ENCODE results near the gene STK26. TPM values are rescaled to one million over a fixed set of nuclear protein-coding genes. Genes with fewer than 3 reads are reported as not detected.
"Not testable (repeated sequence)": the region's sequence is repeated elsewhere in the genome, so short reads cannot be mapped to it uniquely, and the experiment has no call there.

STK26 gene
- total RNA-seq, 1 experiment from 2014 or later: 30.5 TPM

DNA sequence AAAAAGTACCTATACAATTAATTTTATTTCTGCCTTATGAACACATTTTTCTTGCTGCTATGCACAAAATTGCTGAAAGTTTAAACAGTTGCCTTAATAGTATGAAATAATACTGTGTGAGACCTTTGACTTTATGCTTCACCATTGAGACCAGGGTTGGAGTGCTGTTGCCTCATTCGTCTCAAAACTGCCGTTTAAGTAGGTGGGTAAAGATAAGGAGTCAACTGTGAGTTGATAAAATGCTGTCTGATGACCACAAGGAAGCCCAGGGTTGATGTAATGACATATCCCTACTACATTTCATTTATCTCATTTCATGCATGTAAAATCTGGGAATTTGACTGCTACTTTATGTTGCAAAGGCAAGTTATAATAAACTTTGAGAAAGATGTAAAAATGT lies 23.4 kb downstream of the STK26 start:
- H2AFZ ChIP-seq (ENCODE audit: low read depth, low read length, poor library complexity, severe bottlenecking): no peak overlapping the region
- no peaks in the 10 kb centered on the region for H3K9me3 ChIP-seq (ENCODE audit: control insufficient read depth in 1 of 2, insufficient read depth in 1 of 2, low read depth in 1 of 2, low read length in 2 of 2)
- H3K27me3 ChIP-seq (ENCODE audit: insufficient read depth, low read length): no peaks in the 10 kb centered on the region
- H3K79me2 ChIP-seq (ENCODE audit: insufficient read depth, low read length): no peaks in the 10 kb centered on the region; the same call in 1 of the 2 replicates
- no peak overlapping the region for H3K4me2 ChIP-seq (ENCODE audit: low read length)
- H3K4me1 ChIP-seq (ENCODE audit: control insufficient read depth in 1 of 2, insufficient read depth in 2 of 2, low read length in 2 of 2): no peaks in the 10 kb centered on the region
- H3K9ac ChIP-seq (ENCODE audit: low read length): no peak overlapping the region
- no peaks in the 10 kb centered on the region for H3K9me2 ChIP-seq (ENCODE audit: insufficient read depth)
- H4K20me1 ChIP-seq (ENCODE audit: insufficient read depth): no peaks in the 10 kb centered on the region
- TF ChIP-seq ZNF274 (IDR thresholded peaks at IDR 0.05; ENCODE audit: low read depth, low read length) (no peak), EZH2phosphoT487 (IDR thresholded peaks at IDR 0.05; ENCODE audit: borderline replicate concordance) (no peak), SP1 (IDR thresholded peaks at IDR 0.05; ENCODE audit: low read depth) (no peak), EGR1 (IDR thresholded peaks at IDR 0.05; ENCODE audit: low read depth) (no peak), EZH2 (IDR thresholded peaks at IDR 0.05) (no peak), POLR2AphosphoS5 (IDR thresholded peaks at IDR 0.05; ENCODE audit: low read depth, low read length) (no peak), SIN3A (IDR thresholded peaks at IDR 0.05; ENCODE audit: low read depth) (no peak), JUND (IDR thresholded peaks at IDR 0.05) (no peak)
- TF ChIP-seq, protein P1, sequence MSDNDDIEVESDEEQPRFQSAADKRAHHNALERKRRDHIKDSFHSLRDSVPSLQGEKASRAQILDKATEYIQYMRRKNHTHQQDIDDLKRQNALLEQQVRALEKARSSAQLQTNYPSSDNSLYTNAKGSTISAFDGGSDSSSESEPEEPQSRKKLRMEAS (IDR thresholded peaks at IDR 0.05): no peak
- BruUV-seq (replicated peaks): no TSS peak
- RAD21 ChIA-PET (ENCODE audit: low non-redundant PET in 1 of 2, low total read pairs in 2 of 2, uncharacterized antibody in 2 of 2, unreplicated experiment in 2 of 2): no interaction called here
- CTCF ChIA-PET: no interaction called here
- no peak for ATAC-seq
- H3K36me3 ChIP-seq (ENCODE audit: control insufficient read depth in 1 of 2, insufficient read depth in 2 of 2, low read length in 2 of 2): no peaks in the 10 kb centered on the region
- POLR2A ChIA-PET: no interaction called here
- H3K4me3 ChIP-seq (replicated peaks in 1 of 2; ENCODE audit: low read depth in 1 of 2, low read length in 2 of 2): no peak overlapping the region
- intact Hi-C loops (cut with micrococcal nuclease): no loop called here
- no peak for DNase-seq (ENCODE audit: low read depth, low spot score)
- H3K27ac ChIP-seq (ENCODE audit: low read depth, low read length): no peak overlapping the region

DNA sequence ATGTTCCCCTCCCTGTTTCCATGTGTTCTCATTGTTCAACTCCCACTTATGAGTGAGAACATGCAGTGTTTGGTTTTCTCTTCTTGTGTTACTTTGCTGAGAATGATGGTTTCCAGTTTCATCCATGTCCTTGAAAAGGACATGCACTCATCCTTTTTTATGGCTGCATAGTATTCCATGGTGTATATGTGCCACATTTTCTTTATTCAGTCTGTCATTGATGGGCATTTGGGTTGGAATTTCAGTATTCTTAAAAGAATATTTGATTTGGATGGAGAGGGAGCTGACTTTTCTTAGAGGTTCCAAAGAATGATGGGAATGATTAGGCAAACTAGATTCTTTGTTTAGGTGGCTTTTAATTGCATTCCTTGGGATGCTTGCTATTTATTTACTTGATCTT lies 28.7 kb downstream of the STK26 start:
- intact Hi-C loops (cut with micrococcal nuclease); H3K27me3 ChIP-seq (ENCODE audit: insufficient read depth, low read length); BruUV-seq (replicated peaks): not testable (repeated sequence)

More for the DNA sequence above, 28.7 kb downstream of the STK26 start:
- H3K4me2 ChIP-seq (ENCODE audit: low read length); H3K27ac ChIP-seq (ENCODE audit: low read depth, low read length); RAD21 ChIA-PET (ENCODE audit: low non-redundant PET in 1 of 2, low total read pairs in 2 of 2, uncharacterized antibody in 2 of 2, unreplicated experiment in 2 of 2); DNase-seq (ENCODE audit: low read depth, low spot score); ATAC-seq; H3K36me3 ChIP-seq (ENCODE audit: control insufficient read depth in 1 of 2, insufficient read depth in 2 of 2, low read length in 2 of 2); H3K9ac ChIP-seq (ENCODE audit: low read length); H4K20me1 ChIP-seq (ENCODE audit: insufficient read depth); H3K9me2 ChIP-seq (ENCODE audit: insufficient read depth); H3K4me1 ChIP-seq (ENCODE audit: control insufficient read depth in 1 of 2, insufficient read depth in 2 of 2, low read length in 2 of 2); H3K9me3 ChIP-seq (ENCODE audit: control insufficient read depth in 1 of 2, insufficient read depth in 1 of 2, low read depth in 1 of 2, low read length in 2 of 2); H2AFZ ChIP-seq (ENCODE audit: low read depth, low read length, poor library complexity, severe bottlenecking); POLR2A ChIA-PET; CTCF ChIA-PET; H3K4me3 ChIP-seq (replicated peaks in 1 of 2; ENCODE audit: low read depth in 1 of 2, low read length in 2 of 2): not testable (repeated sequence)
- H3K79me2 ChIP-seq (ENCODE audit: insufficient read depth, low read length): peaks cover 12% of the 10 kb centered on the region; the same call in 1 of the 2 replicates

Data from HCT116 (cell line).